Brain microvascular endothelial cell (primary cell): Measurements from ENCODE around the gene CCL20.

Experiments
- DNase-seq: peaks from one replicate; pipeline ENCODE4 v3.0.0-alpha.2; 2020
- H3K27ac ChIP-seq: fragments of 250-450 bp; sonication (Bioruptor Pico); 2 replicates; pipeline ENCODE4 v1.5.1; 2020; ENCODE audit warnings: mild to moderate bottlenecking, moderate library complexity
- H3K27me3 ChIP-seq: fragments of 250-450 bp; sonication (Bioruptor Pico); replicated peaks from 2 replicates; pipeline ENCODE4 v1.5.1; 2020; ENCODE audit warnings: mild to moderate bottlenecking
- H3K36me3 ChIP-seq: fragments of 250-450 bp; sonication (Bioruptor Pico); replicated peaks from 2 replicates; pipeline ENCODE4 v1.5.1; 2020; ENCODE audit warnings: mild to moderate bottlenecking
- H3K4me3 ChIP-seq: 2 replicates; pipeline ENCODE4 v1.5.1; 2011; ENCODE audit warnings: low read depth, mild to moderate bottlenecking, control low read depth, low read length, moderate library complexity
- CTCF ChIP-seq: IDR thresholded peaks from 2 replicates; pipeline ENCODE4 v1.5.1; 2011; ENCODE audit warnings: low read depth, mild to moderate bottlenecking, moderate library complexity, low read length, control low read depth, inconsistent platforms; ENCODE audit errors: missing control alignments
- in situ Hi-C: cut with HindIII; loops from 2 replicates; pipeline ENCODE4 v1.10.0; 2017; ENCODE audit warnings: low sequenced_read_pairs, low pct_ligation_motif_present

The CCL20 gene

GRCh38 chr2:227856697-227857096, 43.1 kb downstream of the CCL20 start:
- H3K36me3 ChIP-seq, result no peaks in the 10 kb centered on the region
- no peak for TF ChIP-seq CTCF

GRCh38 chr2:227860221-227860641, 46.6 kb downstream of the CCL20 start:
- Histone ChIP-seq H3K27me3 (no peaks in the 10 kb centered on the region), H3K27ac (no peak overlapping the region), H3K36me3 (no peaks in the 10 kb centered on the region), H3K4me3 (no peak overlapping the region)
- no peak for DNase-seq
- in situ Hi-C loops, result no loop called here
- no peak for TF ChIP-seq CTCF

More at GRCh38 chr2:227856697-227857096, 43.1 kb downstream of the CCL20 start:
- H3K4me3 ChIP-seq, result no peak overlapping the region
- no peak for DNase-seq
- H3K27ac ChIP-seq, result no peak overlapping the region
- H3K27me3 ChIP-seq, result no peaks in the 10 kb centered on the region
- in situ Hi-C loops, result no loop called here

- Histone ChIP-seq H3K36me3 (no peaks in the 10 kb centered on the region), H3K4me3 (no peak overlapping the region), H3K27ac (no peak overlapping the region), H3K27me3 (no peaks in the 10 kb centered on the region)
- TF ChIP-seq CTCF, result no peak
- in situ Hi-C loops, result no loop called here
- no peak for DNase-seq
These were observed 47.4 kb downstream of the CCL20 start for GRCh38 chr2:227861011-227861410.

GRCh38 chr2:227862227-227862740, 48.6 kb downstream of the CCL20 start:
- DNase-seq, result peak; percentile 79
- in situ Hi-C loops, result no loop called here
- H3K27ac ChIP-seq, result peak overlapping the region; percentile 96

GRCh38 chr2:227862741-227863588, 49.3 kb downstream of the CCL20 start:
- in situ Hi-C loops, result no loop called here
- H3K36me3 ChIP-seq, result no peaks in the 10 kb centered on the region
- peak; percentile 26 for TF ChIP-seq CTCF
- no peak overlapping the region for H3K4me3 ChIP-seq
- no peaks in the 10 kb centered on the region for H3K27me3 ChIP-seq
- peak; percentile 84 for DNase-seq
- H3K27ac ChIP-seq, result peak overlapping the region; percentile 96

More at GRCh38 chr2:227862227-227862740, 48.6 kb downstream of the CCL20 start:
- TF ChIP-seq CTCF, result peak; percentile 58
- no peaks in the 10 kb centered on the region for H3K27me3 ChIP-seq
- no peak overlapping the region for H3K4me3 ChIP-seq
- H3K36me3 ChIP-seq, result no peaks in the 10 kb centered on the region
